Neuronal stem cell (in vitro differentiated cells): ENCODE results near the gene SRSF3.
"Not testable (repeated sequence)": the region's sequence is repeated elsewhere in the genome, so short reads cannot be mapped to it uniquely, and the experiment has no call there.

Source experiments
- DNase-seq: peaks from one replicate; pipeline ENCODE4 v3.0.0-alpha.2; 2013; ENCODE audit warnings: low spot score
- H2AFZ ChIP-seq: one replicate; pipeline ENCODE4 v1.6.1; 2013; ENCODE audit warnings: mild to moderate bottlenecking, low read length, inconsistent platforms
- H2AK5ac ChIP-seq: 2 replicates; pipeline ENCODE4 v1.6.1; 2013; ENCODE audit warnings: low read depth, mild to moderate bottlenecking, inconsistent platforms, low read length, moderate library complexity, mixed read lengths
- H2BK120ac ChIP-seq: 2 replicates; pipeline ENCODE4 v1.6.1; 2013; ENCODE audit warnings: low read depth, mild to moderate bottlenecking, inconsistent platforms, low read length, moderate library complexity, mixed read lengths
- H2BK12ac ChIP-seq: one replicate; pipeline ENCODE4 v1.6.1; 2013; ENCODE audit warnings: low read length, inconsistent platforms
- H2BK15ac ChIP-seq: 2 replicates; pipeline ENCODE4 v1.6.1; 2013; ENCODE audit warnings: mild to moderate bottlenecking, low read length, inconsistent platforms, mixed read lengths
- H2BK5ac ChIP-seq: one replicate; pipeline ENCODE4 v1.6.1; 2013; ENCODE audit warnings: inconsistent platforms, mild to moderate bottlenecking, low read length, moderate library complexity
- H3K14ac ChIP-seq: one replicate; pipeline ENCODE4 v1.6.1; 2013; ENCODE audit warnings: low read length, inconsistent platforms
- H3K18ac ChIP-seq: 2 replicates; pipeline ENCODE4 v1.6.1; 2013; ENCODE audit warnings: low read length, inconsistent platforms
- H3K23ac ChIP-seq: 2 replicates; pipeline ENCODE4 v1.6.1; 2013; ENCODE audit warnings: low read depth, mild to moderate bottlenecking, mixed read lengths, low read length, inconsistent platforms; ENCODE audit not compliant: poor library complexity
- H3K27ac ChIP-seq: replicated peaks from 3 replicates; pipeline ENCODE4 v1.5.1; 2013; ENCODE audit warnings: low read length, inconsistent platforms
- H3K27me3 ChIP-seq, 3 experiments: 2 replicates each; pipeline ENCODE4 v1.6.1; 2013; ENCODE audit warnings: low read length in 3 of 3, mild to moderate bottlenecking in 2 of 3, inconsistent platforms in 1 of 3, low read depth in 1 of 3, mixed read lengths in 1 of 3, moderate library complexity in 1 of 3; ENCODE audit not compliant: control insufficient read depth in 3 of 3, insufficient read depth in 3 of 3
- H3K36me3 ChIP-seq, 2 donors: replicated peaks in 1 of 2; 2 replicates each; pipeline ENCODE4 v1.6.1; 2013; ENCODE audit warnings: low read length in 2 of 2; ENCODE audit not compliant: control insufficient read depth in 2 of 2, insufficient read depth in 2 of 2
- H3K4ac ChIP-seq: 2 replicates; pipeline ENCODE4 v1.6.1; 2013; ENCODE audit warnings: inconsistent platforms, mild to moderate bottlenecking, low read length, moderate library complexity
- H3K4me1 ChIP-seq, 2 donors: 1 replicate in 1 of 2; 2 replicates in 1 of 2; pipeline ENCODE4 v1.6.1; 2013; ENCODE audit warnings: low read length in 2 of 2, low read depth in 1 of 2; ENCODE audit not compliant: control insufficient read depth in 2 of 2, insufficient read depth in 1 of 2
- H3K4me2 ChIP-seq: one replicate; pipeline ENCODE4 v1.6.1; 2013; ENCODE audit warnings: mild to moderate bottlenecking, low read length, inconsistent platforms; ENCODE audit not compliant: insufficient read depth, poor library complexity, severe bottlenecking
- H3K4me3 ChIP-seq, 2 donors: 2 replicates each; pipeline ENCODE4 v1.5.1; 2013; ENCODE audit warnings: low read length in 2 of 2, mild to moderate bottlenecking in 2 of 2, inconsistent platforms in 1 of 2, moderate library complexity in 1 of 2
- H3K79me1 ChIP-seq: one replicate; pipeline ENCODE4 v1.6.1; 2013; ENCODE audit warnings: low read depth, mild to moderate bottlenecking, inconsistent platforms, low read length, moderate library complexity
- H3K9ac ChIP-seq: one replicate; pipeline ENCODE4 v1.6.1; 2013; ENCODE audit warnings: mild to moderate bottlenecking, low read depth, low read length, inconsistent platforms; ENCODE audit not compliant: poor library complexity
- H3K9me3 ChIP-seq, 2 donors: replicated peaks in 1 of 2; 2 replicates each; pipeline versions ENCODE3 to v1.6.1; 2013; ENCODE audit warnings: low read length in 2 of 2, mild to moderate bottlenecking in 2 of 2, inconsistent platforms in 1 of 2, low read depth in 1 of 2, mixed read lengths in 1 of 2, moderate library complexity in 1 of 2; ENCODE audit not compliant: control insufficient read depth in 2 of 2, insufficient read depth in 1 of 2
- H4K8ac ChIP-seq: one replicate; pipeline ENCODE4 v1.6.1; 2013; ENCODE audit warnings: low read depth, mild to moderate bottlenecking, inconsistent platforms, low read length, moderate library complexity
- H4K91ac ChIP-seq: one replicate; pipeline ENCODE4 v1.6.1; 2013; ENCODE audit warnings: low read length, low read depth, mild to moderate bottlenecking, inconsistent platforms; ENCODE audit not compliant: poor library complexity
- WGBS, 2 donors: extraction: QIAGEN DNeasy Blood & Tissue Kit; methylation state at CpG; one replicate each; pipeline ENCODE4 v1.1.7; 2013; ENCODE audit warnings: missing lambda C conversion rate in 2 of 2, mixed read lengths in 1 of 2; ENCODE audit not compliant: insufficient read length in 2 of 2, insufficient replicate concordance in 1 of 2; ENCODE audit errors: extremely low coverage in 2 of 2; 5-methylcytosine and 5-hydroxymethylcytosine counted together

Gene SRSF3

GRCh38 chr6:36649701-36650484, 55.7 kb downstream of the SRSF3 start:
- H4K91ac ChIP-seq, result no peak overlapping the region
- no CpG with 5 or more reads among the region's 13 CpGs for WGBS, 2 donors
- peaks cover 8 to 17% of the 10 kb centered on the region in 2 donors for H3K4me1 ChIP-seq
- DNase-seq, result no peak
- no peak overlapping the region for H2AK5ac ChIP-seq
- no peaks in the 10 kb centered on the region for H3K27me3 ChIP-seq
- no peak overlapping the region for H2BK12ac ChIP-seq
- no peak overlapping the region for H3K4me2 ChIP-seq
- H2BK15ac ChIP-seq, result no peak overlapping the region
- no peak overlapping the region for H3K4me3 ChIP-seq
- H3K27ac ChIP-seq, result no peak overlapping the region
- H3K23ac ChIP-seq, result no peak overlapping the region
- no peaks in the 10 kb centered on the region for H3K79me1 ChIP-seq
- no peak overlapping the region for H3K4ac ChIP-seq
- H2BK120ac ChIP-seq, result no peak overlapping the region
- H3K36me3 ChIP-seq, result no peaks in the 10 kb centered on the region
- no peak overlapping the region for H3K9ac ChIP-seq
- H3K9me3 ChIP-seq, result no peaks in the 10 kb centered on the region
- no peak overlapping the region for H4K8ac ChIP-seq
- H2BK5ac ChIP-seq, result no peak overlapping the region
- H2AFZ ChIP-seq, result peak overlapping the region; percentile 62
- no peak overlapping the region for H3K14ac ChIP-seq
- peak overlapping the region; percentile 15 for H3K18ac ChIP-seq

- H2AFZ ChIP-seq, result no peak overlapping the region
Observed at GRCh38 chr6:36650848-36651478, 56.8 kb downstream of the SRSF3 start.

GRCh38 chr6:36651659-36652379, 57.7 kb downstream of the SRSF3 start:
- no peaks in the 10 kb centered on the region for H3K36me3 ChIP-seq
- no peak overlapping the region for H3K4me2 ChIP-seq
- no peak overlapping the region for H3K18ac ChIP-seq
- WGBS, 2 donors, result no CpG with 5 or more reads among the region's 11 CpGs
- no peaks in the 10 kb centered on the region for H3K79me1 ChIP-seq
- peaks cover 6 to 20% of the 10 kb centered on the region in 2 donors for H3K4me1 ChIP-seq
- H3K23ac ChIP-seq, result no peak overlapping the region
- H3K27ac ChIP-seq, result no peak overlapping the region
- H3K9ac ChIP-seq, result no peak overlapping the region
- no peak overlapping the region for H3K4me3 ChIP-seq
- no peaks in the 10 kb centered on the region for H3K27me3 ChIP-seq
- no peak overlapping the region for H2BK12ac ChIP-seq
- no peak for DNase-seq
- H2BK5ac ChIP-seq, result no peak overlapping the region
- H2BK120ac ChIP-seq, result no peak overlapping the region
- no peak overlapping the region for H3K4ac ChIP-seq
- H4K8ac ChIP-seq, result no peak overlapping the region
- no peak overlapping the region for H3K14ac ChIP-seq
- no peak overlapping the region for H4K91ac ChIP-seq
- no peak overlapping the region for H2AFZ ChIP-seq
- no peak overlapping the region for H2BK15ac ChIP-seq
- no peaks in the 10 kb centered on the region for H3K9me3 ChIP-seq
- no peak overlapping the region for H2AK5ac ChIP-seq

More at GRCh38 chr6:36650848-36651478, 56.8 kb downstream of the SRSF3 start:
- no peak overlapping the region for H3K23ac ChIP-seq
- H3K9ac ChIP-seq, result no peak overlapping the region
- H3K4me3 ChIP-seq, result no peak overlapping the region
- H3K27me3 ChIP-seq, result no peaks in the 10 kb centered on the region
- H3K36me3 ChIP-seq, result no peaks in the 10 kb centered on the region
- no peak overlapping the region for H3K4me2 ChIP-seq
- no peaks in the 10 kb centered on the region for H3K79me1 ChIP-seq
- H3K14ac ChIP-seq, result no peak overlapping the region
- no peak overlapping the region for H4K8ac ChIP-seq
- no peak overlapping the region for H2BK12ac ChIP-seq
- H4K91ac ChIP-seq, result no peak overlapping the region
- no peak overlapping the region for H3K4ac ChIP-seq
- no peak overlapping the region for H2AK5ac ChIP-seq
- no peak overlapping the region for H2BK120ac ChIP-seq
- no peak overlapping the region for H2BK5ac ChIP-seq
- H3K18ac ChIP-seq, result no peak overlapping the region
- H3K27ac ChIP-seq, result no peak overlapping the region
- no peaks in the 10 kb centered on the region for H3K9me3 ChIP-seq
- H3K4me1 ChIP-seq, result peaks cover 6 to 20% of the 10 kb centered on the region in 2 donors
- no CpG with 5 or more reads among the region's 2 CpGs for WGBS, 2 donors
- no peak for DNase-seq
- no peak overlapping the region for H2BK15ac ChIP-seq

GRCh38 chr6:36654469-36654868, 60.3 kb downstream of the SRSF3 start:
- H2AFZ ChIP-seq, H3K27me3 ChIP-seq, H3K27ac ChIP-seq, H2BK120ac ChIP-seq, H2AK5ac ChIP-seq, H2BK5ac ChIP-seq, H3K18ac ChIP-seq, H4K91ac ChIP-seq, H2BK12ac ChIP-seq, H2BK15ac ChIP-seq, H3K14ac ChIP-seq, H3K9ac ChIP-seq, H3K79me1 ChIP-seq, H3K4ac ChIP-seq, H3K9me3 ChIP-seq, H4K8ac ChIP-seq, H3K36me3 ChIP-seq, DNase-seq, H3K4me3 ChIP-seq, H3K23ac ChIP-seq, H3K4me2 ChIP-seq: not testable (repeated sequence)
- peaks cover 4 to 15% of the 10 kb centered on the region in 2 donors for H3K4me1 ChIP-seq
- no CpG with 5 or more reads among the region's 5 CpGs for WGBS, 2 donors
